Activated naive CD4-positive, alpha-beta T cell treated with anti-CD3 and anti-CD28 coated beads for 36 hours (primary cell): ENCODE data around the gene MBD5. TPM values are rescaled to one million over a fixed set of nuclear protein-coding genes. Genes with fewer than 3 reads are reported as not detected.

ENCODE experiments used
- CTCF ChIA-PET: fragments of 350-600 bp; sonication (Branson Sonifier 250); formaldehyde crosslinking; loops from one replicate; lab custom pipeline; 2021; ENCODE audit warnings: antibody characterized with exemption; lab: Charles Lee
- DNase-seq: peaks from one replicate; pipeline ENCODE4 v3.0.0-alpha.2; 2020
- H3K27ac Mint-ChIP-seq: one replicate; pipeline ENCODE4 v1.8.0; 2021; ENCODE audit warnings: mild to moderate bottlenecking, mixed read lengths
- H3K27me3 Mint-ChIP-seq: one replicate; pipeline ENCODE4 v1.8.0; 2021; ENCODE audit warnings: low read depth, mixed read lengths
- H3K36me3 Mint-ChIP-seq: one replicate; pipeline ENCODE4 v1.8.0; 2021; ENCODE audit warnings: low read depth, mixed read lengths
- H3K4me1 Mint-ChIP-seq: one replicate; pipeline ENCODE4 v1.8.0; 2021; ENCODE audit warnings: low read depth, mixed read lengths
- H3K4me3 Mint-ChIP-seq: one replicate; pipeline ENCODE4 v1.8.0; 2021; ENCODE audit warnings: mild to moderate bottlenecking, moderate library complexity, mixed read lengths
- H3K9me3 Mint-ChIP-seq: one replicate; pipeline ENCODE4 v1.8.0; 2021; ENCODE audit warnings: mixed read lengths
- intact Hi-C: fragments of 100-400 bp; cut with micrococcal nuclease; formaldehyde crosslinking; loops from one replicate; pipeline ENCODE4 v1.15.1; 2023
- total RNA-seq, 2 experiments: library from RNA; stranded (reverse); gene quantifications; one replicate each; pipeline ENCODE4 v1.2.3, GENCODE V29; 2021

Gene MBD5
- total RNA-seq, 2 experiments from 2014 or later = 19.6 to 20.2 TPM

DNA sequence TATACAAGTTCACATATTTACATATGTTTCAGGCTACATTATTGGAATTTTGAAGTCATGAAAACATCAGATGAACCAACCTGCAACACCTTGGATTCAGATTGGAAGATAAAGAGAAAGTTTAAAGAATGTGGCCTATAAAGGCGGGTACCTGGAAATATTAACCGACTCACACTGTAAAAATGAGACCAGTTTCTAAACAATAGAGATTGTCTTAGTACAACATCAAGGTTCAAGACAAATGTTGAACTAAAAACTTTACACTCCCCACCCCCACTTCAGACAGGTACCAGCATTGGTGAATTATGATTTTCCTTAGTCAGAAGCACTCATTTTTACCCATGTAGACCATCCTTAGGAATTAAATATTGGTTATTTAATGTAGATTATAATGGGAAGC, 437.3 kb downstream of the MBD5 start:
- Mint-ChIP-seq H3K27me3 (no peaks in the 10 kb centered on the region), H3K9me3 (no peaks in the 10 kb centered on the region), H3K4me3 (no peak overlapping the region), H3K27ac (no peak overlapping the region), H3K36me3 (no peaks in the 10 kb centered on the region), H3K4me1 (no peaks in the 10 kb centered on the region)
- DNase-seq = no peak
- CTCF ChIA-PET = no interaction called here
- intact Hi-C loops = no loop called here

DNA sequence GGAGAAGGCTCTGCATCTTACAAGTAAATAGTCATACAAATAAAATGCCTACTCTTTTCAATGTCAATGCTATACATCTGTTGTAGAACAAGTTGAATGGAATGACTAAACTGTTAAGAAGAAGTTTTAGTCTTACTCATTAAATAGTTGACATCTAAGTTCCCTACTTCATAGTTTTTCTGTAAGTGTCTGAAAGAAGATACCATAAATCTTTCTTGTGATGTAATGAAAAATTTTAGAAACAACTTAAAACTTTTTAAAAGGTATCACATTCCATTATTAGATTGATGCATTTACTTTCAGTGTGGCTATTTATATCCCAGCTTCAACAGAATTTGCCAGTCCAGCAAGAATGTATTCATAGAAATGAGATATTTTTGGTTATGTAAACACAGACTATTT, 438.5 kb downstream of the MBD5 start:
- Mint-ChIP-seq H3K27me3 (no peaks in the 10 kb centered on the region), H3K27ac (no peak overlapping the region), H3K4me3 (no peak overlapping the region), H3K36me3 (no peaks in the 10 kb centered on the region), H3K4me1 (no peaks in the 10 kb centered on the region), H3K9me3 (no peaks in the 10 kb centered on the region)
- intact Hi-C loops = no loop called here
- CTCF ChIA-PET = interaction anchor here (1.0 kb wide), 1 partner anchor 11 kb away, joined by 3 read pairs; no protein-coding TSS in a partner anchor
- DNase-seq = no peak

DNA sequence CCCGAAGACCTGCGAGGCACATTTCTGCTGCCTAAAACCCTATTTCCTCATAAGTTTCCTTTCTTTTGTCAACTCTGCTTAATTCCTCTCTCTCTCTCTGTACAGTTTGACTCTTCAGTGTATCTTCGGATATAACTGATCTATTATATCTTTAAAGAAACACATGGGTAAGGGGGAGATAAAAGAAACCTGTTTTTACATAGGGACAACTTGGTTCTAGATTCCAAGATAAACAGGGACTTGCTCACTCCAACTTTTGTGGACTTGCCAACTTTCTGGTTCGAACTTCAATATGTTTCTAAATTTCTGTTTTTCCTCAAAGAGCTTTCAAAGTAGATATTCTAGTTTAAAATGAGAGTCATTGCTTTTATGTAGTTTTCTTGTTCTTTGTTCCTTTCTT, 441.0 kb downstream of the MBD5 start:
- DNase-seq = no peak
- Mint-ChIP-seq H3K9me3 (no peaks in the 10 kb centered on the region), H3K36me3 (no peaks in the 10 kb centered on the region), H3K27me3 (no peaks in the 10 kb centered on the region), H3K27ac (no peak overlapping the region), H3K4me3 (no peak overlapping the region), H3K4me1 (no peaks in the 10 kb centered on the region)
- intact Hi-C loops = no loop called here
- CTCF ChIA-PET = interaction anchor here (0.7 kb wide), 1 partner anchor 280 kb away, joined by 3 read pairs; no protein-coding TSS in a partner anchor

DNA sequence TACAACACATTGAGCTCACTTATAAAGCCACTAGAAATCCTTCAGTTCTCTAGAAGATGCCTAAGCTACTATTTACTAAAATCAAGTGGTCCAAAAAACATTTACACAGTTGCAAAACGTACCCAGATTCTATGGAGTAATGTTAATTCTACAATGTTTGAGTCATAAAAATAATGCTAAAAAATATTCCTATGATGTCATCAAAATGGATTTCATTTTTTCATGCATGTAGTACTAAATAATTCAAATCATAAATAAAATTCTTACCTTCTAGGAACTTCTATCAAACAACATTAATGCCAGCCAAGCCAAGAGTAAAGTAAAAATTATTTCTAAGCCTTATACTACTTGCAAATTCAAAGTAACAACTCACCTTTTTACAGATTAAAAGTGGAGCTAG, 454.7 kb downstream of the MBD5 start:
- no peak for DNase-seq
- no peaks in the 10 kb centered on the region for H3K4me1 Mint-ChIP-seq
- no peak overlapping the region for H3K4me3 Mint-ChIP-seq
- intact Hi-C loops = no loop called here
- H3K27ac Mint-ChIP-seq = no peak overlapping the region
- H3K27me3 Mint-ChIP-seq = no peaks in the 10 kb centered on the region
- H3K36me3 Mint-ChIP-seq = no peaks in the 10 kb centered on the region
- CTCF ChIA-PET = interaction anchor here (0.6 kb wide), 1 partner anchor 122 kb away, joined by 3 read pairs; no protein-coding TSS in a partner anchor
- H3K9me3 Mint-ChIP-seq = no peaks in the 10 kb centered on the region

DNA sequence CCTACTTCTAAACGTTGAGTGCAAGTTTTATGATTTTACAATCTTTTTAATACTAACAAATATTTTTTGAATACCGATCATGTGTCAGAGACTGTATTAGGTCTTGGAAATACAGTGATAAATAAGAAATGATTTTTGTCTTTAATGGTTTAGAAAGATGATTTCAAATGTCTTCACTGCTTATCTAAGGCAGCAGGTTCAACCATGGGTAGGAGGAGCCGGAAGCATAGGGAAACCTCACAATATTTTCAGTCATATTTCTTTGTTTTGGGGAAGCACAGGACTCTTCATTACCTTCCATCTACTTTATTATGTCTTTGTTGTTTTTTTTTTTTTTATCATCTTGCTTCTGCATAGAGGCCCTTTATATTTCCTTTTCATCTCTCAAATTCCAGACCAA, 458.5 kb downstream of the MBD5 start:
- DNase-seq = no peak
- Mint-ChIP-seq H3K36me3 (peaks cover 4% of the 10 kb centered on the region), H3K4me3 (no peak overlapping the region), H3K27ac (no peak overlapping the region), H3K9me3 (no peaks in the 10 kb centered on the region), H3K4me1 (no peaks in the 10 kb centered on the region), H3K27me3 (no peaks in the 10 kb centered on the region)
- CTCF ChIA-PET = no interaction called here
- intact Hi-C loops = no loop called here

DNA sequence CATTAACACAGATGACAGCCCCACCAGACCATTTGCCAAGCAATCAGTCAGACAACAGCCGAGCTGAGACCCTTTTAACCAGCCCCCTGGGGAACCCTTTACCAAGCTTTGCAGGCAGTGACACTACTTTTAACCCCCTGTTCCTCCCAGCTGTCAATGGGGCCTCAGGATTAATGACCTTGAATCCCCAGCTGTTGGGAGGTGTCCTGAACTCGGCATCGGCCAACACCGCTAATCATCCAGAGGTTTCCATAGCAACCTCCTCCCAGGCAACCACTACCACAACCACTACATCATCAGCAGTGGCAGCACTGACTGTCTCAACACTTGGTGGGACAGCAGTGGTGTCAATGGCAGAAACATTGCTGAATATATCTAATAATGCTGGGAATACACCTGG, 462.8 kb downstream of the MBD5 start:
- Mint-ChIP-seq H3K27me3 (no peaks in the 10 kb centered on the region), H3K4me1 (no peaks in the 10 kb centered on the region), H3K9me3 (no peaks in the 10 kb centered on the region), H3K27ac (no peak overlapping the region), H3K4me3 (no peak overlapping the region), H3K36me3 (peaks cover 6% of the 10 kb centered on the region)
- intact Hi-C loops = no loop called here
- DNase-seq = no peak
- CTCF ChIA-PET = interaction anchor here (0.5 kb wide), 1 partner anchor 11 kb away, joined by 3 read pairs; no protein-coding TSS in a partner anchor

DNA sequence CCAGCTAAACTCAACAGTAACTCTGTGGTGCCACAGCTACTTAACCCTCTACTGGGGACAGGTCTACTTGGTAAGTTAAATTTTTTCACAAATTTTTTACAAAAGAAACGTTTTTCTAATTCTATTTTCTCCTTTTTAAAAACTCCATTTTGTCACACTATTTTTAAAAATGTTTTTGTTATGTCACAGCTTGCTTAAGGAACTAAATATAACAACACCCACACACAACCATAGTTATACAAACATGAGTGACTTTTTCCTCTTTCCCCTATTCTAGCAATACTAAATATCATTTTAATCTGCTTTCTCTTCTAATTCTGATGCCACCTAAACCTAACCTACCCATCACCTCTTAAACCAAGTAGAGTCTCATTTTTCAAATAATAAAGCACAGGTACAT, 463.2 kb downstream of the MBD5 start:
- H3K4me1 Mint-ChIP-seq = no peaks in the 10 kb centered on the region
- DNase-seq = no peak
- no peak overlapping the region for H3K27ac Mint-ChIP-seq
- peaks cover 6% of the 10 kb centered on the region for H3K36me3 Mint-ChIP-seq
- H3K9me3 Mint-ChIP-seq = no peaks in the 10 kb centered on the region
- CTCF ChIA-PET = interaction anchor here (0.5 to 0.7 kb wide), 2 partner anchors 10 to 382 kb away, joined by 3 read pairs; no protein-coding TSS in a partner anchor
- H3K4me3 Mint-ChIP-seq = no peak overlapping the region
- intact Hi-C loops = no loop called here
- H3K27me3 Mint-ChIP-seq = no peaks in the 10 kb centered on the region

DNA sequence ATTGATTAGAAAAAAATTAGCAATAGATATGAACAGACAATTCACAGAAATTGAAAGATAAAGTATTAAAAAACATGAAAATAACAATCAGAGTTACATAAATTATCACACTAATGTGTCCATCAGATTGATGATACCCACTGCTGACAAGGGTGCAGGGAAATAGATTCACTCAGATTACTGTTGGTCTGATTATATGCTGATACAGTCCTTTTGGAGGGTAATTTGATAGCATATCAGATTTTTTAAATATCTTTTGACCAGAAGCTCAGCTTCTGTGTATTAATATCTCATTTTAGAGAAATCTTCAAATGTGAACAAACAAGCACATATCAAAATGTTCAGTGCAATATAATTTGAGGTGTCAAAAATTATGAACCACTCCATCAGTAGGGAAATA, 465.8 kb downstream of the MBD5 start:
- H3K4me3 Mint-ChIP-seq = no peak overlapping the region
- H3K27me3 Mint-ChIP-seq = no peaks in the 10 kb centered on the region
- intact Hi-C loops = no loop called here
- H3K36me3 Mint-ChIP-seq = peaks cover 6% of the 10 kb centered on the region
- H3K27ac Mint-ChIP-seq = no peak overlapping the region
- no peaks in the 10 kb centered on the region for H3K4me1 Mint-ChIP-seq
- CTCF ChIA-PET = no interaction called here
- H3K9me3 Mint-ChIP-seq = no peaks in the 10 kb centered on the region
- DNase-seq = no peak

DNA sequence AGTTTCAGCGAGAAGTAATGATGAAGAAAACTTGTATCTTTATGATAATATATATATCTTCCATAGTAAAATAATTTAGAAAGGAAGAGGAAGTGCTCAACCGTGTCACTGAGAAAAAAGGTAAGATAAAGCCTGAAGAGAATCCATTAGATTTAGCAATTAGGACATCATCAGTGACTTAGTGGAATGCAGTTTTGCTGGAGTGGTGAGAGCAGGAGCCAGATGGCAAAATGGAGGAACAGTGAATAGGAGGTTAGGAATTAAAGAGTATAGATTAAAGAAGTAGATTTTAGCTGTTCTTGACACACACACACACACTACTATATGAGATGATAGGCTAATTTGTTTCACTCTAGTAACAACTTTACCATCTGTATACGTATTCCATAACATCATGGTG, 466.5 kb downstream of the MBD5 start:
- intact Hi-C loops = no loop called here
- no peaks in the 10 kb centered on the region for H3K9me3 Mint-ChIP-seq
- no peak overlapping the region for H3K27ac Mint-ChIP-seq
- H3K36me3 Mint-ChIP-seq = peaks cover 6% of the 10 kb centered on the region
- CTCF ChIA-PET = no interaction called here
- H3K4me1 Mint-ChIP-seq = no peaks in the 10 kb centered on the region
- no peaks in the 10 kb centered on the region for H3K27me3 Mint-ChIP-seq
- no peak overlapping the region for H3K4me3 Mint-ChIP-seq
- no peak for DNase-seq

DNA sequence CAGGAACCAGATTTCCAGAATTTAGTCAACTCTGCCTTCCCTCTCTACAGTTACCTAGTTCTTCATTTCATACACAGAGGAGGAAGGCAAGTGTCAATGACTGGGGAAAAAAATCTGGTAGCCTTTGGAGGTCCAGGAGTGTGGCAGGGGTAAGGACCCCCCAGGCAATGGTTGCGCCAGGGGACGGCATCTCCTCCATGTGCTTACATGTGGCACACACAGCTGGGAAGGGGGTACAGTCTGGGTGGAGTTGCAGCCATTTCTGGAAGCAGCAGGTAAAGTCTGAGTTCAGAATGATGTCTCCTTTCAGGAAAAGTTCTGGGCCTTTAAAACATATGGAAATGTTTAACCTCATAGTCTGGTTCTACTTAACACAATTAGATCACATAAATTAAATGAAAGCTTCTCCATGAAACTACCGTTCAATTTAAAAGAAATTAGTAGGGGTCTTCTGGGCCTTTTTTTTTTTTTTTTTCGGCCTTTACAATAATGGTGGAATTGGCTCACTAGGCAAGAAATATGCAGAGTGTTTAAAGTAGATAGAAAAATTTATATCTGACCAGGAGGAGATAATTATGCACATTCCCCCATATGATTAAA, 470.0 kb downstream of the MBD5 start:
- intact Hi-C loops = no loop called here
- CTCF ChIA-PET = no interaction called here
- H3K9me3 Mint-ChIP-seq = no peaks in the 10 kb centered on the region
- peaks cover 2% of the 10 kb centered on the region for H3K36me3 Mint-ChIP-seq
- DNase-seq = no peak
- H3K27me3 Mint-ChIP-seq = no peaks in the 10 kb centered on the region
- peaks cover 7% of the 10 kb centered on the region for H3K4me1 Mint-ChIP-seq
- no peak overlapping the region for H3K4me3 Mint-ChIP-seq
- H3K27ac Mint-ChIP-seq = no peak overlapping the region

DNA sequence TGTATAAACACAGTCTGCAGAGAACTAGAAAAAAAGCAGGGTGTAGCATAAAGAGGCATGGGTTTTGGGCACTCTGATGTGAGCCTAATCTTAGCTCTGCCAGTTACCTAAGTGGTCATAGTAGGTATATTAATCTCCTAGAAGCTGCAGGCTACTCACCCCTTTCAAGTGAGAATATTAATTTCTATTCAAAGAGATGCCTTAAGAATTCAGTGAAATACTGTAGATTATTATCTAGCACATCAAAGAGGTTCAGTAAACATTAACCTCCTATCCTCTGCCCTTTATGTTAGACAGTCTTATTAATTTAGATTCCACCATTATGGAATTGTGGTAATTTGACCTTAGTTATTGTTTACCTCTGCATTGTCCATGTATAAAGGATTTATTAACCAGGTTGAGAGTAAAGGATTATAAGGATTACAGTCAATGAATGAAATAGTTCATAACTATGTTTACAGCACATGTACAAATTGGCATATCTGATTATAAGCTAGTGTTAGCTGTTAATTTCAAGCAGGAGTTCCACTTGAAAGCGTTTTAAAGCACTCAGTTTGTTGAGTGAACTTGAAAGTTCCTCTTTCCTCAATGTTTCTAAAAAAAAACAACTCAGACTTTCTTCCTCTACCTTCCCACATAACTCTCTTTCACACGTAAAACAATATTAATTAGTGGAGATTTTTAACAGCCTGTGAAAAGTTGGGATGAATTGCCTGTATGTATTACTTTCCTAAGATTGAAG, 473.1 kb downstream of the MBD5 start:
- H3K27me3 Mint-ChIP-seq = no peaks in the 10 kb centered on the region

DNA sequence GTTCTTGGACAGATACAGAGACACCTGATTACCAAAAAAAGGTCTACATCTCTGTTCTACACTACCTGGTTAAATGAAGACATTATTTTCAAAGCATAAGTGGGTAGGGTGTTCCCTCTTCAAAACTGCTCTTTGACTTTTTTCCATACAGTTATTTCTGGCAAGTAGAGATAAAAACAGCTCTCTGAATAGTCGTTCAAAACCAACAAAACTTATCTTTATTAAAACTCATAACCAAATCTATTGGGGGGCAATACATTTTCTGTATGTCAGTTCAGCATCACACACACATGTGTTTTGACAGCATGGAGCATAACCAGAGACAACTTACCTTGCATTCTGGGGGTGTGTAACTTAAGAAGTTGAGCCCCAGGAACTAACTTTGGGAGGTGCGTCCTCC, 474.7 kb downstream of the MBD5 start:
- H3K27me3 Mint-ChIP-seq = no peaks in the 10 kb centered on the region
- H3K36me3 Mint-ChIP-seq = no peaks in the 10 kb centered on the region
- H3K4me1 Mint-ChIP-seq = peaks cover 13% of the 10 kb centered on the region
- no peak for DNase-seq
- CTCF ChIA-PET = interaction anchor here (0.6 to 2.5 kb wide), 3 partner anchors 13 to 96 kb away, joined by 3 to 12 read pairs (median 4); no protein-coding TSS in a partner anchor
- no peak overlapping the region for H3K4me3 Mint-ChIP-seq
- H3K9me3 Mint-ChIP-seq = no peaks in the 10 kb centered on the region
- intact Hi-C loops = no loop called here
- no peak overlapping the region for H3K27ac Mint-ChIP-seq

More for the DNA sequence above, 473.1 kb downstream of the MBD5 start:
- no peak for DNase-seq
- no peaks in the 10 kb centered on the region for H3K9me3 Mint-ChIP-seq
- CTCF ChIA-PET = interaction anchor here (0.7 to 2.5 kb wide), 3 partner anchors 10 to 506 kb away, joined by 3 to 12 read pairs (median 3); no protein-coding TSS in a partner anchor
- H3K4me3 Mint-ChIP-seq = no peak overlapping the region
- no peaks in the 10 kb centered on the region for H3K36me3 Mint-ChIP-seq
- intact Hi-C loops = no loop called here
- H3K4me1 Mint-ChIP-seq = peaks cover 13% of the 10 kb centered on the region
- no peak overlapping the region for H3K27ac Mint-ChIP-seq

DNA sequence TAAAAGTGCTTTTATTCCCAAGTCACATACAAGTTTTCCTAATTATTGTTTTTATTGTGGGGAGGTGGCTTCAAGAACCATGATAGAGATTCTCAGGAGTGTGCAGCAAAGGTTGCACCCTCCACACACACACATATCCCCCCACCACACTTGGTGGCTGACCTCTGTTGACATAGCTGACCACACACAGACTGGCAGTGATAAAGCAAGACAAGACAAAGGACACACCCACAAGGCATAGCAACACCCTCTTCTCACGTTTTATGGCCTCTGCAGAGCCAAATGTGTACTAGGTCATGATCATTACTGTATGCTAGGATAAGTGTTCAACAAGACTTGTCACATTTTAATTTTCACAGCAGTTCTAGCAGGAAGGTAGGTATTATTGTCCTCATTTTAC, 480.7 kb downstream of the MBD5 start:
- Mint-ChIP-seq H3K9me3 (no peaks in the 10 kb centered on the region), H3K27me3 (no peaks in the 10 kb centered on the region), H3K4me3 (no peak overlapping the region), H3K27ac (no peak overlapping the region), H3K4me1 (peaks cover under 1% of the 10 kb centered on the region), H3K36me3 (no peaks in the 10 kb centered on the region)
- intact Hi-C loops = no loop called here
- CTCF ChIA-PET = no interaction called here
- no peak for DNase-seq
